Bone marrow (tissue), 2 donors: Measurements from ENCODE around the gene RAD51B.
A peak's percentile ranks its signal among the peaks of the same experiment; 100 is the strongest.

Experiments
- DNase-seq, 2 donors: peaks; one replicate each; lab custom pipeline; 2025; lab: John Stamatoyannopoulos, UW

Gene RAD51B

DNA sequence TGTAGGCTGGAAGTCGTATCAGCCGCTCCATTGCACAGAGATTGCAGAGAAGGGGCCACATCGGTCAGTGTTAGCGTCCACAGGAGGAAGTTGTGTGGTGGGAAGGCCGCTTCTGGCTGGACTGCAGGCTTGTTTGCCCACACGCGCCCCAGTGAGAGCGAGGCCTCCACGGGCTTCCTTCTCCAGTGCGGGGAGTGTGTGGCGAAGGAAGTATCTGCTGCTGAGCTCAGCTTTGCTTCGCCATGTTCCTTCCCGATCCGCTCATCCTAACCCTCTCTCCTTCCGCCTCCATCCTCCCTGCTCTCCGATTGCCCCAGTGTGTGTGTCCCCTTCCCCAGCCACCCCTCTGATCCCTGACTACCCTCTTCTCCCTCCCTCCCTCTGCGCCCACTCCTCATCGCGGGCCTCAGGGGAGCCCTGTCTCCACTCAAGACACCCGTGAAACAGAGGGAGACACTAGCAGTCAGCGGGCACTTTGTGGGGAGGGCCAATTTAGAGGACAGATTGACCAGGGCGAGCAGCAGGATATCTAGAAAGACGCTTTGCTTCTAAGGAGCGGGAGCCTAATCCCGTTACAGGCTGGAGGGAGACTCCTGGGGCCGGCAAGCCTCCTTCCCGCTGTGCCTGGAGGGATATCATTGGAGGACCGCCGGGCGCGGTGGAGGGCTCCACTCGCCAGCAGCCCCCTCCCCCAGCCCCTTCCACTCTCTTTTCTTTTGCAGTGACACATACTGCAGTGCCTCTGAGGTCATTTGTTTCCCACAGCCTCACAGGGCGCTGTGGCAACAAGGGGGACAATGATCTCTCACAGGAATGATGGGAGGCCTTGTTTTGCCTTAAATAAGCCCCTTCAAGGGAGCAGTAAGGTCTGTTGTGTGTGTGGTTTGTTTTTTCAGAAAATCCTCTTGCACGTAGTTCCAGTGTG is 544.5 kb downstream of the RAD51B start:
- no peak for DNase-seq

DNA sequence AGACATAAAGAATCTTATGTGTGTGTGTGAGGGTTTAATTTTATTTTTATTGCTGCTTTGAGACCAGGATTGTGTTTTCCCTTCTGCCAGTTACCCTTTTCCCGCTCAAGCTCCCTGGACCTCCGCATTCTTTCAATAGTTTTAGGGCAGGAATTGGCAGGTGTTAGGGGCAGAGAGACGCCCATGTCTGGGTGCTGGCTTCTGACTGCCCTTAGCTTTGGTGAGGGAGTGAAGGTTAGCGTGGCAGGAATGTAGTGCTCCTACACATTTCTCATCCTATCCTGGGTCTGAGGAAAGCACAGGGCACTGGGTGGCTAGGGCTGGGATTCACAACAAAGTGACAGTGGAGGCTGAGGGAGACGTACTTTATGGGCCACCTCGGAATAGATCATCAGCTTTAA is 545.2 kb downstream of the RAD51B start:
- DNase-seq = no peak

DNA sequence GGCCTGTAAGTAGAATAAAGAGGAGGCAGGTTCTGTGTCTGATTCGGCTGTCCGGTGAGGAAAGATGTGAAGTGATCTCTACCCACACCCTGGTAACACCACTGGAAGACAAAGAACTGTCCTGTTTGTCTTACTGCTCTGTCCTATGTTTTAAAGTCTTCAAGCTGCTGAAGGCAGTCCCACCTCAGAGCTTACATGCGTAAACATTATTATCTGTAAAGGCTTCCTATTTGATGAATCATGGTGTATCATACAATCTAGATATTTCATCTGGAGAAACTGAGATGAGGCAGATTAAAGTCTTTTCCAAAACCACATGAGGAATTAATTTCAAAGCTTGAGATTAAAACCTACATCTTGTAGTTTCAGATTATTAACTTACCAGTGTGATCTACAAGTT is 545.6 kb downstream of the RAD51B start:
- no peak for DNase-seq

DNA sequence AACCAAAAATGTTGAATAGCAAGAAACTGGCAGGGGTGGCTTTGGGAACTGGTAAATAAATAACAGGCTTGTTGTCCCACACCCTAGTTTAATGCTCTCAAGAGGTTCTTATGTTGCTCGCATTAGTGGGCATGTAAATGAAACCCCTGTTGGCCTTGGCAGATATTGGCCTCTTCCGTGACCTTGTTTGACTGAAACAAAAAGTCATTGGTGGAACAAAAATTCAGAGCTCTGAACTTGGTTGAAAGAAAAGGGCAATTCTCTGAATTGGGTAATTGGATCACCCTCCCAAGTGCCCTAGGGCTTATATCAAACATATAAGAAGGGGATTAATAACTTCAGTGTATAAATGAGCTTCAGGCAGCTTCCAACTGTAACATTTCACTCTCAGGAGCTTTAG is 547.1 kb downstream of the RAD51B start:
- no peak for DNase-seq

DNA sequence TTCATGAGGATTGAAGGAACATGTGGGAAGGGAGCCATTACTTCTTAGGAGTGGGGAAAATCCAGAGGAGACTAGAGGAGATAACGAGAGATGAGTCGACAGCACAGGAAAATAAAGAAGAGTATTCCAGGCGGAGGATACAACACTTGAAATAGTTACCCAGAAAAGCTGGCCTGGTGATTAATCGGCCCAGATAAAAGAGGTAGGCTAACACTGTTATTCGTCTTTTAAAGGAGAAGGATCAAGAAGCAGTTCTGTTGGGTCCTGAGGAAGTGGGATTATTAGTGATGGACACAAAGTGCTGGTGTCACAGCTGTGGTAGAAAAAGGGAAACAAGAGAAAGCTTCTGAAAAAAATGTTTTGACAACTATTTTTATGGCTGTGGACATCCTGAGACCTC is 548.0 kb downstream of the RAD51B start:
- DNase-seq = peak in 1 of 2 donors; percentile 32

DNA sequence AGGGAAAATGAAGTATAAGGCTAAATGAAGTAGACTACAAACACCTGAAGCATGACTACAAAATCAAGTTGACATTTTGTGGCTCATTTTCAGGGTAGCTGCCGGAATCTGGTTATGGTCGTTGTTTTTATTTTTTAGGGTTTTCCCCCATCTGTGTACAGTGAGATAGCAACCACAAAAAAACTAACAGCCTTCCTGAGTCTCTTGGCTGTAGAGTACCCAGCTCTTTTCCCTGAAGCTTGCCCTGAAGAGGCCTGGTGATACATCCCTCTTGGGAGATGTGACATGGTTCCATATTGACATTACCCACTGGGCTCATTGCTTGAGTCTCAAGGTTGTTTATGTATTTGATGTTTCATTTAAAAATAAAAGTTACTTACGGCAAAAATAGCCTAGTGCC is 549.3 kb downstream of the RAD51B start:
- no peak for DNase-seq

DNA sequence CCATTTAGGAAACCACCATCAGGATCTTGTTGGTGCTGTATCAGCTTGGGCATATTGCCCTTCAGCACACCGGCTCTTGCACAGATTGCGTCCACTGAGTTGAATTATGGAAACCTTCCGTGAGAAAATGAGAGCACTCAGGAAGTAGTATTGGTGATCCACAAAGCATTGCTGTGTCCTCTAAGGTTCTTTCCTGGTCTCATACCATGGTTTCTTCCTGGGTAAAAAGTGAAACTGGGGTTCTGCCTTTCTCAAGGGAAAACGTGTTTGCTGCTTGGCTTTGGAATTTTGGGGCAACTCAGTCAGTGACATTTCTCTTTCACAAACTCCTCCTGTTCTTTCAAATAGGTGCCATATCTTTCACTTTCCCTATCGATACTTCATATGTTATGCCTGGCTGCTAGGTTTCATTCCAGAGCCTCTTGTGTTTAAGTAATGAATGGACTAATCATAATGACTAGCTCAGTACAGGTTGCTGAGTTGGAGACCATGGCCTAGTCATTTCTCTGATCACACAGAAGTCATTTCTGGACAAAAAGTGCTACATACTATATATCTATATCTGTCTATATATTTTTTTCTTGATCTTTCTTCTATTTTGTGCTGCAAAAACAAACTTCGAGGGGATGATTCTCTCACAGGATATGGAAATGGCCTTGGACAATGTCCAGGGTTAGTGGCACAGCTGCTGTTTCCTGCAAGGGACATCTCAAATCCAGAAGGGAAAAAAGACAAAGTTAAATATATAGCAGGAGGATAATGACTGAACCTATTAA is 549.9 kb downstream of the RAD51B start:
- DNase-seq = no peak

DNA sequence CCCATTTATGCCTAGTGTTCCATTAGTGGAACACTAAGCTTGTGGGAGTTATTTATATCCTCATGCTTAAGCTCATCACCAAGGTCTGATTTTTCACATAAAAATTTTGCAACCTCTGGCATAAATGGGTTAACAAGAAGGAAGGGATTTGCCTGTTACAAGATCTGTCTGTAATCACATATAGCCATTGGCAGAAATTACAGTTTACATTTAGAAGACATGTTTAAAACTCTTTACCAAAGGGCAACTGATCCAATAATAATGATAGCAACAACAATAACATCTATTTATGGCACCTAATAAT is 550.4 kb downstream of the RAD51B start:
- DNase-seq = no peak

DNA sequence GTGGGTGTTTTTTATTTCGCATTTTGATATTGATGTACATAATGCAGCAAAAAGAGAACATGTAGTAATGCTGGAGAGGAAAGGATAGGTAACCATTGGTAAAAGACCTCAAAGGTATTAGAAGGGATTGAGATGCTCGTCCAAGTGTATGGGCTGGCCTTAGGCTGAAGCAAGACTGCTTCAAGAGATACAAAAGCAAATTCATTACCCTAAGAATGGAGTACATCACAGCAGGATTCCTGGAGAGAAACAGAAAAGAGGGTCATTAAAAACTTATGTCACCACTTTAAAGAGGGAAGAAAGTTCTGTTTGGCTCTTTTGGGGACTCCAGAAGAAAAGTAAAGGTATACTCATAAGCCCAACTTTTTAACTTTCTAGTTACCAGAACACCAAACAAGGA is 552.8 kb downstream of the RAD51B start:
- no peak for DNase-seq

DNA sequence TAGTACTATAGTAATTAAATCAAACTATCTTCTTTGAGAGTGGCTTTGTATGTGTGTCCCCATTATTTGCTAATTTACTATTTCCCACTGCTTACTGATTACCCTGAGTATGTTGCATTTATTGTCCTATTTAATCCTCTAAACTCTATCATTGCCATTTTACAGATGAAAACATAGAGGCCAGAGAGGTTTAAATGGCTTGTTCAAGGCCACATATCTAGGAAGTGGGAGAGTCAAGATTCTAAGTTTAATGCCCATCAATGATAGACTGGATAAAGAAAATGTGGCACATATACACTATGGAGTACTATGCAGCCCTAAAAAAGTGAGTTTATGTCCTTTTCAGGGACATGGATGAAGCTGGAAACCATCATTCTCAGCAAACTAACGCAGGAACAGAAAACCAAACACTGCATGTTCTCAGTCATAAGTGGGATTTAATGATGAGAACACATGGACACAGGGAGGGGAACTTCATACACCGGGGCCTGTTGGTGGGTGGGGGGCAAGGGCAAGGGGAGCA is 553.6 kb downstream of the RAD51B start:
- no peak for DNase-seq

DNA sequence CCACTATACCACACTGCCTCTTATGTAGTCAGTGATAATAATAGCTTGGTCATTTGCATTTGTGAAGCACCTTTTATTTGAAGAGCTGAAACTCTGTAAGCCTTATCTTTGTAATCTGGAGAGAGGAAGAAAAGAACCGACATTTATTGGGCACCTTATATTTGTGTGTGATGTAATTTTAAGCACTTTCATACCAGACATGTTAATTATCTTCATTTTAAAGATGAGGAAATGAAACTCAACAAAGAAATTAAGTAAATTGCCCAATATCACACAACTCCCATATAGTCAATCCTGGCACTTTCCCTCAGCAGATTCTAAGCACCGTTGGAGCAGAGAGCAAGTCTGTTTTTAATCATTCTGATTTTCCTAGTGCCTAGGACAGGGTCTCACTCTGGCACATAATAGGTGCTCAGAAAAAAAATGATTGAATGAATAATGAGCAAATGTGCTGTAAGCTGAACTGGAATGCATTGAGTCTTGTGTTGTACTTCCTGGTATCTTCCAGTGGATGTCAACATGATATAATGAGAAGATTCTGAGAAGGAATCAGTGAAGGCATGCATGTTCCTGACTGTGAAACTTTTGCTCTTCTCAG is 554.4 kb downstream of the RAD51B start:
- no peak for DNase-seq

DNA sequence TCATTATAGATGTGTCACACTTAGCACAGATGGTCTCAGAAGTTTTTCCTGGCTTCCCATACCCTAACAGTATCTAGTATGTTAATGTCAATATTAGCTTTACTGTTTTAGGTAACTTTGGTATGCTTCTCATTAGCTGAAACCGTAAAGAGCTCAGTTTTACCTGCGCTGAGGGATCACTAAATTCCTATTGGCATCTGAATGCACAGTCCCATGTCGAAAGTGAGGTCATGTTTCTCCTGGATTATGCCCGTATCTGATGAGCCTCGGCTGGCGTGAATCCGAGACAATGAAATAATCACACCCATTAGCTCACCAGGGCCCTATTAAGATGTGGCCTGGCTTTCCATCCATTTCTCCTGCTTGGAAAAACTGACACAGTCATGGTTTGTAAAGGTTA is 555.1 kb downstream of the RAD51B start:
- DNase-seq = no peak

DNA sequence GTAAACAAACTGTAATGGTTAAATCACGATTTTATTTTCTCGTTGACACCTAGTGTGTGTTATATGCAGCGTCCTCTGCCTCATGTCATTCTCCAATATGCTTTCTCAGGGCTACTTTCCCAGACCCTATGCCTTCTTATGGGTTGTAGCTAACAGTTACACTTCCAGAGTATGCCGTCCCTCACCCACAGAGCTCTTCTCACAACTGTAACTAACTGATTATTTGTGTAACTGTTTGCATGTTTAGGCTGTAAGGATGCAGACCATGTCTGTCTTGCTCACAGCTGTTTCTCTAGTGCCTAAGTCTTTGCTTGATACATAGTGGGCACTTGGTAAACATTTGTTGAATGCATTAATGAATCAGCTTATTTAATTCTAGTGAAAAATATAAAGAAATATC is 555.8 kb downstream of the RAD51B start:
- no peak for DNase-seq

DNA sequence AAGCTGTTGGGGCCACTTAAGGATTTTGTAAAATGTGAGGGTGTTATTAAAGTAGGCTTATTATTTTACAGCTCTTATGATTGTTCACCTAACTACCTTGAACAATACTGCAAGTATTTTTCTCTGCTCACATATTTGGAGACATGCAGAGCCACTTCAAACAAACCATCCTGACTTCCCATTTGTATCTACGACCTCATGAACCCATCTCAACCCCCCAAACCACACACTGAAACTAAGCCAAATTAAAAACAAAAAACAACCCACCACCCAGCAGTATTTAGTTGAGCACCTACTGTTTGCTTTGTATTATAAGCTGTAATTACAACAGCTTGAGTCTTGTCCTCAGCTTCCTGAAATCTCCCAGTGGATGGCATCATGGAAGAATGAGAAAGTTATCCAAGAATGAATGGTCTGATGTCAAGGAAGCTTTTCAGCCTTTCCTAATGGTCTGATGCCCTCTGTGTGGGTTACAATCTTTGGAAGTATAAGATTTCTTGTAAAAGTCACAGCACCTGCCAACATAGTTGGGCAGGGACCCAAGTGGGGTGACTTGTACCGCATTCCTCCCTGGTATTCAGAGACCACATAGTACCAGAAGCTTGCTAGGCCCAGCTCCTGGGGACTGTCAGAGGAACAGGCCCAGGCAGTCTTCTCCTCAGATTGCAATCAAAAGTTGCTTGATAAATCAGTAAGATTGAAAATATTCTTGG is 556.6 kb downstream of the RAD51B start:
- no peak for DNase-seq

DNA sequence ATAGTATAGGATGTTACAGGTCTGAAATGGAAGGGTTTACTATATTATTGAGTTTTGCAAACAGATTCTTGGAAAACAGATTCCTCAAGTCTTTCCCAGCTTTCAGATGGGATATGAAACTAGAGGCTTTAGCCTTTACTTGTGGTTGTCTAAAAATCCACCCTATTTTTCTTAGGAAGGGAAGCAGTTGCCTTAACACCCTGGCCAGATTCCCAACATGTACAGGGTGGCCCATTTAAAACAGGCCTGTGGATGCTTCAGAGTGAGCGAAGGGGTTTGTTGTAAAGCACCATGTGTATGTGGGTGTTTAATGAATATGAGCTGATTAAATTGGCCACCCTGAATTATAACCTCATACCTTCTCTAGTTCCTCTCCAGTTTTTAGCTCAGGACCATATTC is 557.4 kb downstream of the RAD51B start:
- no peak for DNase-seq

DNA sequence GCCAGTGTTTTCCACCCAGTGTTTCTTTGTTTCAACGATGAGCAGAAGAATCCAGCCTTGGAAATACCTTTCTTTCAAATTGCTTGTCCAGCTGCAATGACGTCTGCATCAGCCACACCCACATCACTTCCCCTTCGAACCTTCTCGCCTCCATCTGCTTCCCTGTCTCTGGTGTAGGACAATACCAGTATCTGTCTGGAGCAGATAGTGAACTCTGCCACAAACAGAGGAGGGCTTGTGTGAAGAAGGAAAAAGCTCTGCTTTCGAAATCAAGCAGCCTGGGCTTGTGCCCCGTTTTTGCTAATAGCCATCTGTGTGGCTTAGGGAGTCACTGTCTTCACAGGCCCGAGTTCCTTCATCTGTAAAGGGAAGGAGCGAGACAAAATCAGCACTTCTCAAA is 557.9 kb downstream of the RAD51B start:
- DNase-seq = peak; percentile 19 to 90

DNA sequence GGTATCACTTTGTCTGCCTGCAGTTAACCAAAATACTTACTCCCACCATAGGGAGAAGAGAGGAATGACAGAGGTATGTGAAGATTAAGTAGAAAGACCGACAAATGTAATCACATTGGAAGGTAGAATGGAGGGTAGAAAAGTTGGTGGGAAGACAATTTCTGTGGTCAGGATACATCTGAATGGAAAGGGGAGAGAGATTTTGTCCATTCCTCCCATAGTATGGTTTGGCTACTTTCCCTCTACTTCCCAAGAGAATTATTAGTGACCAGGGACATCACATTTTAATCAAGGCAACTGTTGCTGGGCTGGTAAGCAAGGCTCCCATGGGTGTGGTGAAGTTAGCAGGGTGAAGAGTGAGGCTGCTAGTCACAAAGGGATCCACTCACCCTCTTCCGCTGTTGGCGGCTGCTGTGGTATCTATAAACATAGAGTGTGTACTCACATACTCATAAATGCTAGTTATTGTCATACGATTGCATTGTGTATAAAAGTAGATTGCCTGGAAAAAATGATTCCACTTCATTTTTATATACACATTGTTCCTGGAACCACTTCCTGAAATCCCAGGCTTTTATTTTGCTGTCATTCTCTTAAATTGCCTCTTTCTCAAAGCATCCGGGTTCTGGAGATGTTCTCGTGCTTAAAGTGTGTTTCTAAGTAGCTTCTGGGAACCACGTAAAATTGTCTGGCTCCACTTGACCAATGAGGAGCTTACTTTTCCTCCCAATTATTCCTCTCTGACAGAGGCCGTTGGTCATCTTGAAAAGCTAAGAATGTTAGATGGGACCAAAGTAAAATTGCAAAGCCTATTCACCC is 560.1 kb downstream of the RAD51B start:
- DNase-seq = no peak

DNA sequence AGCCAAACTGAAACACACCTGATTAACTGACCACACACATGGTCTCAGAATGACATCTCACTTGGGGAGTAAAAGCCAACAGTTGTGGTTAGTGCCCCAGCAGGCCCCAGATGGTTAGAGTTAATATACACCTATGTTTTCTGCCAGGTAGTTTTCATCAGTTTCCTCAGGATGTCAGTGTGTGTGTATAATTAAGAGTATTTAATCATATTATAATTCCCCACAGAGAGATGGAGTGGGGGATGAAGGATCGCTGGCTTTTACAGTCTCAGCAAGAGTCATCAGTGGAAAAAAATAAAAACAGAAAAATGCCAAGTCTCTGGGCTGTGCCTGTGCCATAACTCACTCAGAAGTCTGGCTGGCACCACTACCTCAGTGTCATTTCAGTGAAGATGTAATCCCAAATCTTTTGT is 560.8 kb downstream of the RAD51B start:
- DNase-seq = no peak

DNA sequence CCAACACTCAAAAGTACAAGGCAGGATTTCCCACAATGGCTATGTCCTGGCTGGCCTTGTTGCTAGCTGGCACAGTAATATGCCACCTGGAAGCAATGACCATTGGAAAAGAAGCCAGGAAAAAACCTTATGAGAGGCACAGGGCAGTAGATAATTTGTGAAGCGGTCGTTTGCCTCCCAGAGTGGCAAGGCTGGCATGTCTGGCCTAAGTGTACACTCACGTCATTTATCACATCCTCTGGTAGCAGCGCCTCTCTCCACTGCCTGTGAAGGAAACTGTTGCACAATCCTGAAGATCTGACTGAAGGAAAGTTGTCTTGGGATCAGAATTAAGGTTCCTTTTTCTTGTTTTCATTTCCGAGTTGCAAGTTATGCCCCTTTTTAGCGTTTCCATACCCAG is 564.8 kb downstream of the RAD51B start:
- peak in 1 of 2 donors; percentile 60 for DNase-seq

DNA sequence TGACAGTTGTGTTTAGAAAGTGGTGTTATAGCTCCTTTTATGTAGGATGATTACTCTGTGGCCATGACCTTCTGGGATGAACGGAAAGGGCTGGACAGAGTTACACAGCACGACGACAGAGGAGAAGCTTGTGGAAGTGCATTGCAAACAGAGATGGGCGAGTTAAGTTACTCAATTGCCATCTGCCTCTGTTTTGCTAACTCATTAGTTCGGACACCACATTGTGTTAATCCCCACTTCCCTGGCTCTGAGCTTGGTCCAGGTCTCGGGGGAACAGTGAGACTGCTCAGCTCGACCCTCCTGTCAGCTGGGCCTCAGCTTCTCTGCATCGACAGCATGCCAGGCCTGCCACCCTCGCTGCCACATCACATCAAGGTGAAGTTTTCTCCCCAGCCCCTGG is 565.3 kb downstream of the RAD51B start:
- DNase-seq = no peak

DNA sequence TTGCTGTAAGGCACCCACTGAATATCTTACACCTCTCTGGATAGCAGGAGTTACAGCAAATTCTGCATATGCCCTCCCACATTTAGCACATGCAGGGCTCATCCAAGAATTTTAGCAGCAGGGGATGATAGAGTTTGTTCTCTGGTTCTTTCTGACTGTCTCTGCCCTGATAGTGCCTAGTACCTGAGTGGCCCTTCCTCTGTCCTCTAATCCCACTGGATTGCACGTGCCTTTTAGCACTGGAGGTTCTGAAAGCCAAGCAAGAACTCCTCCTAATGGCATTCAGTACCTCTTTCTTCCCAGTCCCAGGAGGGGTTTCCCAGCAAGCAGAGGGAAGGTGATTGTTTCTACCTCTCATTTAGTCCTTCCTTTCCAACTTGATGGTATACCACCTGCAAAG is 566.9 kb downstream of the RAD51B start:
- no peak for DNase-seq
